Uterus (tissue), 2 donors: ENCODE results near the gene TRAF1.

Experiments used
- POLR2A ChIP-seq, 2 donors: fragments of 450-650 bp; IDR thresholded peaks; one replicate each; pipeline ENCODE4 v1.6.1; 2016; ENCODE audit warnings: antibody characterized with exemption in 2 of 2, mild to moderate bottlenecking in 1 of 2, moderate library complexity in 1 of 2
- TF ChIP-seq, protein P1 (sequence below), 4 experiments: fragments of 200-600 bp in 2 of 4; fragments of 450-650 bp in 2 of 4; sonication (generic) in 2 of 4; IDR thresholded peaks; one replicate each; pipeline ENCODE4 v1.5.1; 2016 to 2019; ENCODE audit warnings: antibody characterized with exemption in 4 of 4, mild to moderate bottlenecking in 2 of 4, moderate library complexity in 1 of 4

GRCh38 chr9:120923620-120924328 is 2.8 kb downstream of the TRAF1 start:
- TF ChIP-seq, protein P1, sequence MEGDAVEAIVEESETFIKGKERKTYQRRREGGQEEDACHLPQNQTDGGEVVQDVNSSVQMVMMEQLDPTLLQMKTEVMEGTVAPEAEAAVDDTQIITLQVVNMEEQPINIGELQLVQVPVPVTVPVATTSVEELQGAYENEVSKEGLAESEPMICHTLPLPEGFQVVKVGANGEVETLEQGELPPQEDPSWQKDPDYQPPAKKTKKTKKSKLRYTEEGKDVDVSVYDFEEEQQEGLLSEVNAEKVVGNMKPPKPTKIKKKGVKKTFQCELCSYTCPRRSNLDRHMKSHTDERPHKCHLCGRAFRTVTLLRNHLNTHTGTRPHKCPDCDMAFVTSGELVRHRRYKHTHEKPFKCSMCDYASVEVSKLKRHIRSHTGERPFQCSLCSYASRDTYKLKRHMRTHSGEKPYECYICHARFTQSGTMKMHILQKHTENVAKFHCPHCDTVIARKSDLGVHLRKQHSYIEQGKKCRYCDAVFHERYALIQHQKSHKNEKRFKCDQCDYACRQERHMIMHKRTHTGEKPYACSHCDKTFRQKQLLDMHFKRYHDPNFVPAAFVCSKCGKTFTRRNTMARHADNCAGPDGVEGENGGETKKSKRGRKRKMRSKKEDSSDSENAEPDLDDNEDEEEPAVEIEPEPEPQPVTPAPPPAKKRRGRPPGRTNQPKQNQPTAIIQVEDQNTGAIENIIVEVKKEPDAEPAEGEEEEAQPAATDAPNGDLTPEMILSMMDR (IDR thresholded peaks at IDR 0.05) = no peak
- no peak for TF ChIP-seq POLR2A (IDR thresholded peaks at IDR 0.05)
